WTC11 (cell line): ENCODE results near the gene SREBF1.

Experiments
- E2F5 ChIP-seq: sonication (generic); formaldehyde crosslinking; IDR thresholded peaks from 2 replicates; pipeline ENCODE4 v1.8.1; 2022; ENCODE audit warnings: mild to moderate bottlenecking, moderate library complexity, missing genetic modification reagents
- GTF2I ChIP-seq: fragments of 250-450 bp; sonication (Bioruptor Pico); conservative IDR thresholded peaks from 2 replicates; pipeline ENCODE4 v1.4.0; 2021; ENCODE audit warnings: mild to moderate bottlenecking
- NFATC4 ChIP-seq: fragments of 250-450 bp; sonication (Bioruptor Pico); IDR thresholded peaks from 2 replicates; pipeline ENCODE4 v1.9.0; 2021; ENCODE audit warnings: mild to moderate bottlenecking
- ZBTB21 ChIP-seq: sonication (generic); formaldehyde crosslinking; IDR thresholded peaks from 2 replicates; pipeline ENCODE4 v1.8.1; 2023; ENCODE audit warnings: mild to moderate bottlenecking, missing genetic modification reagents, borderline replicate concordance
- TF ChIP-seq, protein P1 (sequence below): fragments of 200-600 bp; IDR thresholded peaks from 2 replicates; pipeline ENCODE4 v1.8.0; 2022; ENCODE audit warnings: antibody characterized with exemption
- TF ChIP-seq, protein P2 (sequence below): sonication (generic); formaldehyde crosslinking; IDR thresholded peaks from 2 replicates; pipeline ENCODE4 v1.8.1; 2023; ENCODE audit warnings: mild to moderate bottlenecking, missing genetic modification reagents, moderate library complexity

- TF ChIP-seq, protein P1, sequence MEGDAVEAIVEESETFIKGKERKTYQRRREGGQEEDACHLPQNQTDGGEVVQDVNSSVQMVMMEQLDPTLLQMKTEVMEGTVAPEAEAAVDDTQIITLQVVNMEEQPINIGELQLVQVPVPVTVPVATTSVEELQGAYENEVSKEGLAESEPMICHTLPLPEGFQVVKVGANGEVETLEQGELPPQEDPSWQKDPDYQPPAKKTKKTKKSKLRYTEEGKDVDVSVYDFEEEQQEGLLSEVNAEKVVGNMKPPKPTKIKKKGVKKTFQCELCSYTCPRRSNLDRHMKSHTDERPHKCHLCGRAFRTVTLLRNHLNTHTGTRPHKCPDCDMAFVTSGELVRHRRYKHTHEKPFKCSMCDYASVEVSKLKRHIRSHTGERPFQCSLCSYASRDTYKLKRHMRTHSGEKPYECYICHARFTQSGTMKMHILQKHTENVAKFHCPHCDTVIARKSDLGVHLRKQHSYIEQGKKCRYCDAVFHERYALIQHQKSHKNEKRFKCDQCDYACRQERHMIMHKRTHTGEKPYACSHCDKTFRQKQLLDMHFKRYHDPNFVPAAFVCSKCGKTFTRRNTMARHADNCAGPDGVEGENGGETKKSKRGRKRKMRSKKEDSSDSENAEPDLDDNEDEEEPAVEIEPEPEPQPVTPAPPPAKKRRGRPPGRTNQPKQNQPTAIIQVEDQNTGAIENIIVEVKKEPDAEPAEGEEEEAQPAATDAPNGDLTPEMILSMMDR, result no peak
- TF ChIP-seq E2F5 (no peak), NFATC4 (CRISPR knock-in tag) (no peak), ZBTB21 (no peak), GTF2I (CRISPR knock-in tag) (no peak)
- TF ChIP-seq, protein P2, sequence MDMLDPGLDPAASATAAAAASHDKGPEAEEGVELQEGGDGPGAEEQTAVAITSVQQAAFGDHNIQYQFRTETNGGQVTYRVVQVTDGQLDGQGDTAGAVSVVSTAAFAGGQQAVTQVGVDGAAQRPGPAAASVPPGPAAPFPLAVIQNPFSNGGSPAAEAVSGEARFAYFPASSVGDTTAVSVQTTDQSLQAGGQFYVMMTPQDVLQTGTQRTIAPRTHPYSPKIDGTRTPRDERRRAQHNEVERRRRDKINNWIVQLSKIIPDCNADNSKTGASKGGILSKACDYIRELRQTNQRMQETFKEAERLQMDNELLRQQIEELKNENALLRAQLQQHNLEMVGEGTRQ, result no peak
These were observed 17.2 kb downstream of the SREBF1 start for GRCh38 chr17:17819561-17819995.
